Smooth muscle cell (in vitro differentiated cells): ENCODE results near the gene EIF4B. TPM values are rescaled to one million over a fixed set of nuclear protein-coding genes. Genes with fewer than 3 reads are reported as not detected.

Experiments
- DNase-seq: peaks from one replicate; lab custom pipeline; 2025; ENCODE audit not compliant: unreplicated experiment; lab: John Stamatoyannopoulos, UW
- H2AFZ ChIP-seq: fragments of 200-600 bp; sonication (generic); 2 replicates; pipeline ENCODE4 v1.6.0; 2016; ENCODE audit warnings: antibody characterized with exemption, low read depth, mild to moderate bottlenecking
- H3F3A ChIP-seq: fragments of 200-600 bp; sonication (generic); 2 replicates; pipeline ENCODE4 v1.6.0; 2017; ENCODE audit warnings: antibody characterized with exemption, low read depth
- H3K27ac ChIP-seq: fragments of 200-600 bp; sonication (generic); 2 replicates; pipeline ENCODE4 v1.5.1; 2016; ENCODE audit warnings: low read depth, mild to moderate bottlenecking
- H3K27me3 ChIP-seq: fragments of 200-600 bp; sonication (generic); 2 replicates; pipeline ENCODE4 v1.6.1; 2016; ENCODE audit warnings: low read depth, mild to moderate bottlenecking
- H3K36me3 ChIP-seq: fragments of 200-600 bp; sonication (generic); 2 replicates; pipeline ENCODE4 v1.5.1; 2016; ENCODE audit warnings: low read depth
- H3K4me1 ChIP-seq: fragments of 200-600 bp; sonication (generic); 2 replicates; pipeline ENCODE4 v1.5.1; 2016; ENCODE audit warnings: low read depth
- H3K4me2 ChIP-seq: fragments of 200-600 bp; sonication (generic); 2 replicates; pipeline ENCODE4 v1.6.0; 2016; ENCODE audit warnings: mild to moderate bottlenecking
- H3K4me3 ChIP-seq: fragments of 200-600 bp; sonication (generic); 2 replicates; pipeline ENCODE4 v1.5.1; 2016; ENCODE audit warnings: mild to moderate bottlenecking
- H3K79me2 ChIP-seq: fragments of 200-600 bp; sonication (generic); 2 replicates; pipeline ENCODE4 v1.6.0; 2016; ENCODE audit warnings: low read depth, mild to moderate bottlenecking
- H3K9ac ChIP-seq: fragments of 200-600 bp; sonication (generic); 2 replicates; pipeline ENCODE4 v1.6.0; 2016; ENCODE audit warnings: low read depth
- H3K9me3 ChIP-seq: fragments of 200-600 bp; sonication (generic); replicated peaks from 2 replicates; pipeline ENCODE4 v1.5.1; 2016; ENCODE audit warnings: low read depth
- H4K20me1 ChIP-seq: fragments of 200-600 bp; sonication (generic); 2 replicates; pipeline ENCODE4 v1.6.0; 2016; ENCODE audit warnings: low read depth
- WGBS: methylation state at CpG from one replicate; pipeline ENCODE4 v1.1.7; 2016; ENCODE audit warnings: low lambda C conversion rate; 5-methylcytosine and 5-hydroxymethylcytosine counted together
- polyA plus RNA-seq: library from polyadenylated mRNA; unstranded; fragments of >200 nt; fragmentation: Nextera tagmentation; extraction: Ambion mirVana; gene quantifications from 2 replicates; pipeline ENCODE4 v1.2.1, GENCODE V29; 2016
- total RNA-seq: library from RNA; depleted of rRNA; stranded (reverse); fragments of >200 nt; gene quantifications from 2 replicates; pipeline ENCODE4 v1.2.3, GENCODE V29; 2014
- TF ChIP-seq, protein P1 (sequence below): fragments of 200-600 bp; sonication (generic); IDR thresholded peaks from 2 replicates; pipeline ENCODE4 v1.5.1; 2017; ENCODE audit warnings: borderline replicate concordance, mild to moderate bottlenecking, antibody characterized with exemption; ENCODE audit not compliant: insufficient read depth, poor library complexity, severe bottlenecking

Gene EIF4B
- total and polyA plus RNA-seq, 2 experiments from 2014 or later: 39.9 to 241 TPM

DNA sequence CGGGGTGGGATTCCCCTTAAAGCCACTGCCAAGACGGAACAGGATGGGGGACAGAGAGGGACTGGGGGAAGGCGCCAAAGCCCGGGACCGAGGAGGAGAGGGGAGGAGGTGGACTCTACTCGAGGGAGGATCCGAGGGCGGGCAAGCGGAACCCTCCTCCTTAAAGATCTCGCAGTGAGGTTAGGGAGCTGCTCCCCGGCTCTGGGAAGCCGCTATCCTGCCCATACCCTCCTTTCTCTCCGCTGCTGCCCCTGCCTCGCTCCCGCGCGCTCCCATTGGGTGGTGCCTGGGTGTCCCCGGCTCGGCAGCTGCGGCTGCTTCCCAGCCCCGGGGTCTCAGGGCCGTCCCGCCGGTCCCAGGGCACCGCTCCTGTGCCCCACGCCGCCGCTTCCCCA, 40.9 kb upstream of the EIF4B start:
- Histone ChIP-seq H4K20me1 (no peaks in the 10 kb centered on the region), H3K9me3 (no peaks in the 10 kb centered on the region), H2AFZ (peak overlapping the region; percentile 99), H3K79me2 (no peaks in the 10 kb centered on the region), H3K27ac (peak overlapping the region; percentile 69), H3K36me3 (no peaks in the 10 kb centered on the region), H3F3A (peaks cover 9% of the 10 kb centered on the region), H3K4me3 (peak overlapping the region; percentile 59), H3K9ac (peak overlapping the region; percentile 56), H3K27me3 (no peaks in the 10 kb centered on the region), H3K4me2 (peak overlapping the region; percentile 96), H3K4me1 (peaks cover 26% of the 10 kb centered on the region)
- no peak for DNase-seq
- WGBS: 2% methylated on average over 16 of the region's 28 CpGs
- TF ChIP-seq, protein P1, sequence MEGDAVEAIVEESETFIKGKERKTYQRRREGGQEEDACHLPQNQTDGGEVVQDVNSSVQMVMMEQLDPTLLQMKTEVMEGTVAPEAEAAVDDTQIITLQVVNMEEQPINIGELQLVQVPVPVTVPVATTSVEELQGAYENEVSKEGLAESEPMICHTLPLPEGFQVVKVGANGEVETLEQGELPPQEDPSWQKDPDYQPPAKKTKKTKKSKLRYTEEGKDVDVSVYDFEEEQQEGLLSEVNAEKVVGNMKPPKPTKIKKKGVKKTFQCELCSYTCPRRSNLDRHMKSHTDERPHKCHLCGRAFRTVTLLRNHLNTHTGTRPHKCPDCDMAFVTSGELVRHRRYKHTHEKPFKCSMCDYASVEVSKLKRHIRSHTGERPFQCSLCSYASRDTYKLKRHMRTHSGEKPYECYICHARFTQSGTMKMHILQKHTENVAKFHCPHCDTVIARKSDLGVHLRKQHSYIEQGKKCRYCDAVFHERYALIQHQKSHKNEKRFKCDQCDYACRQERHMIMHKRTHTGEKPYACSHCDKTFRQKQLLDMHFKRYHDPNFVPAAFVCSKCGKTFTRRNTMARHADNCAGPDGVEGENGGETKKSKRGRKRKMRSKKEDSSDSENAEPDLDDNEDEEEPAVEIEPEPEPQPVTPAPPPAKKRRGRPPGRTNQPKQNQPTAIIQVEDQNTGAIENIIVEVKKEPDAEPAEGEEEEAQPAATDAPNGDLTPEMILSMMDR: no peak

GRCh38 chr12:52969166-52969795, 37.0 kb upstream of the EIF4B start:
- H3K4me1 ChIP-seq: peaks cover 31% of the 10 kb centered on the region
- no peak overlapping the region for H3K27ac ChIP-seq
- no peak for DNase-seq
- TF ChIP-seq, protein P1: no peak
- H3K4me2 ChIP-seq: no peak overlapping the region
- no peaks in the 10 kb centered on the region for H3K79me2 ChIP-seq
- no peak overlapping the region for H2AFZ ChIP-seq
- no peaks in the 10 kb centered on the region for H4K20me1 ChIP-seq
- H3K9me3 ChIP-seq: no peaks in the 10 kb centered on the region
- H3K9ac ChIP-seq: no peak overlapping the region
- H3K4me3 ChIP-seq: no peak overlapping the region
- 89% methylated on average over 12 of the region's 12 CpGs for WGBS
- no peaks in the 10 kb centered on the region for H3K27me3 ChIP-seq
- H3K36me3 ChIP-seq: no peaks in the 10 kb centered on the region
- peaks cover 17% of the 10 kb centered on the region for H3F3A ChIP-seq

DNA sequence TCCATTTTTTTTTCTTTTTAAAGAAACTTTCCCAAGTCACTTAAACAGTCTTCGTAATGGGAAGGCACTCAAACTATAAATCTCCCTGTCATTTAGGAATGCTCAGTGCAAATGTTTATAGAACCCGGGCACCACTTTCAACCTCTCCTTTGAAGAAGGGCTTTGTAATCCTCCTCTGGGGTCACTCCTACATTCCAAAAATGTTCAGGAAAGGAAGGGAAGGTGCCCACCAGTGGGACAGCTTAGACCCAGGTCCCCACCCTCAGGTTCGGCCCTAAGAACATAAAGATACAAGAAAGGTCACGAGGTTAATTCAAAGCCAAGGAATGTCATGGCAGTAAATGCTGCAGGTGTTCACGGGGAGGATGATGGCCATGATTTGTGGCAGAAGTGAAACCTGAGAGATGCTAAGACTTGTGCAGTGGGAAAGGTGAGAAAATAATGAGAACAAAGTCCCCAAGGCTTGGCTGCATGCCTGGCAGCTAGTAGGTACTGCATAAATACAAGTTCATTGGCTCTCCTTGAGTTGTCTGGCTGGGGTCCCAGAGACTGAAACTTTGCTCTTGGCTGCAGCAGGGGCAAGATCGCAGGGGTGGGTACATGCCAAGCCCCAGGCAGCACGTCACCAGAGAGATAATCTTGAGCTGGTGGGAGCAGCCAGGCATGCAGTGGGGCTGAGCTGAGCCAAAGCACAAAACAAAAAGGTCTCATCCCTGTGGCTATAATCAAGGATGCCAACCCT, 36.3 kb upstream of the EIF4B start:
- DNase-seq: no peak
- no peak overlapping the region for H2AFZ ChIP-seq
- H3K36me3 ChIP-seq: no peaks in the 10 kb centered on the region
- no peaks in the 10 kb centered on the region for H3K79me2 ChIP-seq
- no peak overlapping the region for H3K9ac ChIP-seq
- peaks cover 12% of the 10 kb centered on the region for H3F3A ChIP-seq
- TF ChIP-seq, protein P1: no peak
- H3K27ac ChIP-seq: no peak overlapping the region
- no peak overlapping the region for H3K4me3 ChIP-seq
- no peaks in the 10 kb centered on the region for H4K20me1 ChIP-seq
- H3K27me3 ChIP-seq: no peaks in the 10 kb centered on the region
- H3K9me3 ChIP-seq: no peaks in the 10 kb centered on the region
- 63% methylated on average over 7 of the region's 7 CpGs for WGBS
- no peak overlapping the region for H3K4me2 ChIP-seq
- H3K4me1 ChIP-seq: peaks cover 28% of the 10 kb centered on the region
